ENCODE results near the gene SEMA5A.
"Not testable (repeated sequence)": the region's sequence is repeated elsewhere in the genome, so short reads cannot be mapped to it uniquely, and the experiment has no call there.

Gene SEMA5A

GRCh38 chr5:9440517-9440916 is 105.4 kb downstream of the SEMA5A start:
- DNase-seq (ENCODE audit: low read depth, low spot score): no peak

- no peak for DNase-seq (ENCODE audit: low read depth, low spot score)
Observed at GRCh38 chr5:9439531-9440292, 106.2 kb downstream of the SEMA5A start.

GRCh38 chr5:9438596-9439354 is 107.1 kb downstream of the SEMA5A start:
- DNase-seq (ENCODE audit: low read depth, low spot score): no peak

GRCh38 chr5:9437741-9438240 is 108.1 kb downstream of the SEMA5A start:
- no peak for DNase-seq (ENCODE audit: low read depth, low spot score)

GRCh38 chr5:9431496-9432258 is 114.2 kb downstream of the SEMA5A start:
- no peak for DNase-seq (ENCODE audit: low read depth, low spot score)

- DNase-seq (ENCODE audit: low read depth, low spot score): no peak
Observed at GRCh38 chr5:9431151-9431495, 114.8 kb downstream of the SEMA5A start.

GRCh38 chr5:9430306-9430705 is 115.6 kb downstream of the SEMA5A start:
- DNase-seq (ENCODE audit: low read depth, low spot score): no peak

- no peak for DNase-seq (ENCODE audit: low read depth, low spot score)
Observed at GRCh38 chr5:9429691-9430215, 116.1 kb downstream of the SEMA5A start.

GRCh38 chr5:9428272-9428671 is 117.6 kb downstream of the SEMA5A start:
- no peak for DNase-seq (ENCODE audit: low read depth, low spot score)

- no peak for DNase-seq (ENCODE audit: low read depth, low spot score)
Observed at GRCh38 chr5:9425710-9426109, 120.2 kb downstream of the SEMA5A start.

- no peak for DNase-seq (ENCODE audit: low read depth, low spot score)
Observed at GRCh38 chr5:9423571-9423970, 122.3 kb downstream of the SEMA5A start.

- DNase-seq (ENCODE audit: low read depth, low spot score): no peak
Observed at GRCh38 chr5:9421884-9422283, 124.0 kb downstream of the SEMA5A start.

- no peak for DNase-seq (ENCODE audit: low read depth, low spot score)
Observed at GRCh38 chr5:9419794-9420193, 126.1 kb downstream of the SEMA5A start.

- no peak for DNase-seq (ENCODE audit: low read depth, low spot score)
Observed at GRCh38 chr5:9415566-9415965, 130.3 kb downstream of the SEMA5A start.

- DNase-seq (ENCODE audit: low read depth, low spot score): no peak
Observed at GRCh38 chr5:9415091-9415490, 130.8 kb downstream of the SEMA5A start.

- no peak for DNase-seq (ENCODE audit: low read depth, low spot score)
Observed at GRCh38 chr5:9411142-9411541, 134.7 kb downstream of the SEMA5A start.

- DNase-seq (ENCODE audit: low read depth, low spot score): no peak
Observed at GRCh38 chr5:9409413-9409960, 136.4 kb downstream of the SEMA5A start.

GRCh38 chr5:9408964-9409363 is 136.9 kb downstream of the SEMA5A start:
- no peak for DNase-seq (ENCODE audit: low read depth, low spot score)

GRCh38 chr5:9405196-9405754 is 140.6 kb downstream of the SEMA5A start:
- no peak for DNase-seq (ENCODE audit: low read depth, low spot score)

- DNase-seq (ENCODE audit: low read depth, low spot score): no peak
Observed at GRCh38 chr5:9401786-9402472, 143.9 kb downstream of the SEMA5A start.

- DNase-seq (ENCODE audit: low read depth, low spot score): not testable (repeated sequence)
Observed at GRCh38 chr5:9399783-9400182, 146.1 kb downstream of the SEMA5A start.
